DOHH2 (cell line): Measurements from ENCODE around the gene RNPS1.

ENCODE experiments used
- CTCF ChIP-seq: fragments of 200-600 bp; sonication (generic); IDR thresholded peaks from one replicate; pipeline ENCODE4 v1.5.1; 2014; ENCODE audit warnings: antibody characterized with exemption, mild to moderate bottlenecking, low read depth, low read length; ENCODE audit not compliant: poor library complexity, severe bottlenecking
- EZH2phosphoT487 ChIP-seq: fragments of 200-600 bp; sonication (generic); IDR thresholded peaks from 2 replicates; pipeline ENCODE4 v1.6.1; 2017; ENCODE audit warnings: borderline replicate concordance, mild to moderate bottlenecking, antibody characterized with exemption, low read length, moderate library complexity, mixed read lengths

- TF ChIP-seq CTCF (no peak), EZH2phosphoT487 (no peak)
These were observed 13.1 kb upstream of the RNPS1 start for GRCh38 chr16:2280981-2281542.
